AG04450 (cell line): ENCODE results near the gene DCAF6. TPM values are rescaled to one million over a fixed set of nuclear protein-coding genes. Genes with fewer than 3 reads are reported as not detected.

Experiments used
- CTCF ChIA-PET: fragments of 300-600, 350-600 bp; formaldehyde crosslinking; extraction: SDS; loops from one replicate; lab custom pipeline; 2022; ENCODE audit warnings: antibody characterized with exemption, inconsistent platforms; lab: Charles Lee
- POLR2A ChIA-PET: fragments of 350-600 bp; formaldehyde crosslinking; extraction: SDS; loops from one replicate; lab custom pipeline; 2021; ENCODE audit warnings: antibody characterized with exemption, inconsistent platforms; lab: Yijun Ruan, JAX
- DNase-seq: peaks from one replicate; pipeline ENCODE4 v3.0.0-alpha.2; 2011; ENCODE audit warnings: low read depth, low spot score
- H3K27ac ChIP-seq: one replicate; pipeline ENCODE4 v1.5.1; 2012; ENCODE audit warnings: low read depth, low read length, control low read depth
- H3K27me3 ChIP-seq: one replicate; pipeline ENCODE4 v1.6.0; 2012; ENCODE audit warnings: low read length; ENCODE audit not compliant: control insufficient read depth, insufficient read depth
- H3K4me3 ChIP-seq: 2 replicates; pipeline ENCODE4 v1.5.1; 2011; ENCODE audit warnings: mild to moderate bottlenecking, low read depth, low read length, control low read depth
- H3K9me3 ChIP-seq: 2 replicates; pipeline ENCODE4 v1.5.1; 2012; ENCODE audit warnings: low read length; ENCODE audit not compliant: control insufficient read depth, insufficient read depth
- polyA plus RNA-seq: library from polyadenylated mRNA; depleted of rRNA; stranded (reverse); fragments of >200 nt; gene quantifications from 2 replicates; pipeline ENCODE4 v1.2.3, GENCODE V29; 2011
- TF ChIP-seq, protein P1 (sequence below): IDR thresholded peaks from 2 replicates; pipeline ENCODE4 v1.5.1; 2011; ENCODE audit warnings: low read depth, low read length, control low read depth, inconsistent platforms

DCAF6 gene
- polyA plus RNA-seq, 1 experiment, result 137 TPM

- DNase-seq, result no peak
- no peaks in the 10 kb centered on the region; the same call in 1 of the 2 replicates for H3K9me3 ChIP-seq
- CTCF ChIA-PET, result interaction anchor here (0.6 to 1.4 kb wide), 2 partner anchors 151 to 211 kb away, joined by 3 to 5 read pairs; no protein-coding TSS in a partner anchor
- H3K27ac ChIP-seq, result peak overlapping the region; percentile 98
- TF ChIP-seq, protein P1, sequence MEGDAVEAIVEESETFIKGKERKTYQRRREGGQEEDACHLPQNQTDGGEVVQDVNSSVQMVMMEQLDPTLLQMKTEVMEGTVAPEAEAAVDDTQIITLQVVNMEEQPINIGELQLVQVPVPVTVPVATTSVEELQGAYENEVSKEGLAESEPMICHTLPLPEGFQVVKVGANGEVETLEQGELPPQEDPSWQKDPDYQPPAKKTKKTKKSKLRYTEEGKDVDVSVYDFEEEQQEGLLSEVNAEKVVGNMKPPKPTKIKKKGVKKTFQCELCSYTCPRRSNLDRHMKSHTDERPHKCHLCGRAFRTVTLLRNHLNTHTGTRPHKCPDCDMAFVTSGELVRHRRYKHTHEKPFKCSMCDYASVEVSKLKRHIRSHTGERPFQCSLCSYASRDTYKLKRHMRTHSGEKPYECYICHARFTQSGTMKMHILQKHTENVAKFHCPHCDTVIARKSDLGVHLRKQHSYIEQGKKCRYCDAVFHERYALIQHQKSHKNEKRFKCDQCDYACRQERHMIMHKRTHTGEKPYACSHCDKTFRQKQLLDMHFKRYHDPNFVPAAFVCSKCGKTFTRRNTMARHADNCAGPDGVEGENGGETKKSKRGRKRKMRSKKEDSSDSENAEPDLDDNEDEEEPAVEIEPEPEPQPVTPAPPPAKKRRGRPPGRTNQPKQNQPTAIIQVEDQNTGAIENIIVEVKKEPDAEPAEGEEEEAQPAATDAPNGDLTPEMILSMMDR, result no peak
- H3K4me3 ChIP-seq, result peak overlapping the region; percentile 75
- POLR2A ChIA-PET, result interaction anchor here (2.8 to 3.2 kb wide), 2 partner anchors 138 to 148 kb away, joined by 10 to 31 read pairs; no protein-coding TSS in a partner anchor
- H3K27me3 ChIP-seq, result no peaks in the 10 kb centered on the region
These were observed 1.9 kb upstream of the DCAF6 start for GRCh38 chr1:167934426-167935215.

- H3K27ac ChIP-seq, result peak overlapping the region; percentile 98
- H3K9me3 ChIP-seq, result no peaks in the 10 kb centered on the region; the same call in 1 of the 2 replicates
- TF ChIP-seq, protein P1, result no peak
- H3K4me3 ChIP-seq, result peak overlapping the region; percentile 75
- no peak for DNase-seq
- no peaks in the 10 kb centered on the region for H3K27me3 ChIP-seq
- ChIA-PET POLR2A (interaction anchor here (0.6 to 3.2 kb wide), 16 partner anchors 8 to 223 kb away, joined by 3 to 31 read pairs (median 3); partner anchors contain the start of genes ADCY10 and MPZL1), CTCF (interaction anchor here (0.7 to 2.6 kb wide), 5 partner anchors 131 to 221 kb away, joined by 3 to 10 read pairs (median 4); no protein-coding TSS in a partner anchor)
These were observed 1.0 kb upstream of the DCAF6 start for GRCh38 chr1:167935216-167936067.

- Histone ChIP-seq H3K27ac (peak within 1 kb of the TSS; percentile 98), H3K27me3 (no peaks in the 10 kb centered on the region), H3K9me3 (no peaks in the 10 kb centered on the region; the same call in 1 of the 2 replicates), H3K4me3 (peak within 1 kb of the TSS; percentile 93)
- DNase-seq, result peak; percentile 34
- CTCF ChIA-PET, result interaction anchor here (0.5 to 2.6 kb wide), 7 partner anchors 19 to 1175 kb away, joined by 3 to 10 read pairs (median 3); no protein-coding TSS in a partner anchor
- TF ChIP-seq, protein P1, result no peak
- POLR2A ChIA-PET, result interaction anchor here (0.6 to 3.2 kb wide), 8 partner anchors 9 to 145 kb away, joined by 3 to 31 read pairs (median 5); partner anchors contain the start of gene ADCY10
These were observed 636 bp downstream of the DCAF6 start, which contains the start of gene MPC2 for GRCh38 chr1:167936930-167937708. TSS of gene MPC2 (minus strand) at chr1:167937072. CDS start at chr1:167935841, 1,231 bp downstream.

- H3K27me3 ChIP-seq, result no peaks in the 10 kb centered on the region
- H3K9me3 ChIP-seq, result no peaks in the 10 kb centered on the region; the same call in 1 of the 2 replicates
- H3K27ac ChIP-seq, result no peak overlapping the region
- H3K4me3 ChIP-seq, result peak overlapping the region; percentile 93
- ChIA-PET CTCF (interaction anchor here (0.5 to 2.6 kb wide), 6 partner anchors 19 to 1175 kb away, joined by 3 to 10 read pairs (median 3); no protein-coding TSS in a partner anchor), POLR2A (interaction anchor here (0.6 to 3.2 kb wide), 4 partner anchors 9 to 146 kb away, joined by 5 to 31 read pairs (median 8); no protein-coding TSS in a partner anchor)
- TF ChIP-seq, protein P1, result no peak
- no peak for DNase-seq
These were observed 1.2 kb downstream of the DCAF6 start for GRCh38 chr1:167937709-167938010.
